IMR-90 (cell line): ENCODE measurements around the gene NLGN3. TPM values are rescaled to one million over a fixed set of nuclear protein-coding genes. Genes with fewer than 3 reads are reported as not detected.

Experiments
- ATAC-seq: fragments of 200-7000 bp; cut with Tn5 transposase; 2 replicates; pipeline ENCODE4 v1.9.1; 2020; ENCODE audit warnings: low read depth, mild to moderate bottlenecking, moderate library complexity
- BruUV-seq: library from RNA; stranded (reverse); fragments of 400-500 nt; replicated peaks from 2 replicates; lab custom pipeline; 2021; lab: Mats Ljungman, UMichigan
- CTCF ChIA-PET: fragments of 300-600 bp; formaldehyde crosslinking; extraction: SDS; loops from one replicate; lab custom pipeline; 2021; ENCODE audit warnings: antibody characterized with exemption; lab: Yijun Ruan, JAX
- POLR2A ChIA-PET: fragments of 300-600 bp; sonication (Branson Sonifier 250); formaldehyde crosslinking; loops from one replicate; lab custom pipeline; 2022; ENCODE audit warnings: antibody characterized with exemption; ENCODE audit not compliant: unreplicated experiment; lab: Charles Lee
- DNase-seq: peaks from one replicate; pipeline ENCODE4 v3.0.0; 2013
- H2AFZ ChIP-seq: replicated peaks from 2 replicates; pipeline ENCODE3; 2013; ENCODE audit warnings: low read length, mild to moderate bottlenecking; ENCODE audit not compliant: poor library complexity
- H2AK5ac ChIP-seq: 2 replicates; pipeline ENCODE4 v1.6.1; 2013; ENCODE audit warnings: low read depth, low read length, inconsistent platforms
- H2AK9ac ChIP-seq: replicated peaks from 2 replicates; pipeline ENCODE3; 2013; ENCODE audit warnings: mild to moderate bottlenecking, low read depth, low read length, moderate library complexity; ENCODE audit not compliant: poor library complexity
- H2BK120ac ChIP-seq: 2 replicates; pipeline ENCODE4 v1.6.1; 2013; ENCODE audit warnings: low read depth, low read length, inconsistent platforms
- H2BK15ac ChIP-seq: 3 replicates; pipeline ENCODE4 v1.6.1; 2013; ENCODE audit warnings: low read depth, low read length, inconsistent platforms
- H2BK20ac ChIP-seq: 2 replicates; pipeline ENCODE4 v1.6.1; 2013; ENCODE audit warnings: low read depth, mild to moderate bottlenecking, inconsistent platforms, low read length, moderate library complexity
- H2BK5ac ChIP-seq: 2 replicates; pipeline ENCODE4 v1.6.1; 2013; ENCODE audit warnings: mild to moderate bottlenecking, low read depth, low read length, inconsistent platforms; ENCODE audit not compliant: poor library complexity, severe bottlenecking
- H3K14ac ChIP-seq: replicated peaks from 2 replicates; pipeline ENCODE4 v1.6.1; 2013; ENCODE audit warnings: low read depth, low read length, inconsistent platforms
- H3K18ac ChIP-seq: 2 replicates; pipeline ENCODE4 v1.6.1; 2013; ENCODE audit warnings: low read depth, low read length, control low read depth
- H3K23ac ChIP-seq: 2 replicates; pipeline ENCODE4 v1.6.1; 2013; ENCODE audit warnings: low read depth, low read length, inconsistent platforms
- H3K27ac ChIP-seq: 2 replicates; pipeline ENCODE4 v1.5.1; 2013; ENCODE audit warnings: mild to moderate bottlenecking, control low read depth, low read length; ENCODE audit not compliant: insufficient read depth
- H3K27me3 ChIP-seq: 2 replicates; pipeline ENCODE4 v1.6.1; 2013; ENCODE audit warnings: low read length; ENCODE audit not compliant: control insufficient read depth, insufficient read depth
- H3K36me3 ChIP-seq: 2 replicates; pipeline ENCODE4 v1.6.1; 2013; ENCODE audit warnings: low read length, mixed read lengths; ENCODE audit not compliant: control insufficient read depth, insufficient read depth
- H3K4ac ChIP-seq: 2 replicates; pipeline ENCODE4 v1.6.1; 2013; ENCODE audit warnings: low read depth, low read length, inconsistent platforms
- H3K4me1 ChIP-seq: 2 replicates; pipeline ENCODE4 v1.6.1; 2013; ENCODE audit warnings: low read length, mixed read lengths; ENCODE audit not compliant: control insufficient read depth, insufficient read depth
- H3K4me2 ChIP-seq: 2 replicates; pipeline ENCODE4 v1.6.1; 2013; ENCODE audit warnings: low read depth, mild to moderate bottlenecking, control low read depth, low read length, moderate library complexity
- H3K4me3 ChIP-seq: 2 replicates; pipeline ENCODE4 v1.5.1; 2013; ENCODE audit warnings: low read depth, mild to moderate bottlenecking, control low read depth, low read length, moderate library complexity; ENCODE audit not compliant: insufficient read depth
- H3K56ac ChIP-seq: 2 replicates; pipeline ENCODE4 v1.6.1; 2013; ENCODE audit warnings: low read length, inconsistent platforms; ENCODE audit not compliant: insufficient read depth; ENCODE audit errors: extremely low read depth
- H3K79me1 ChIP-seq, 2 experiments: 2 replicates each; pipeline ENCODE4 v1.6.1; 2013; ENCODE audit warnings: low read length in 2 of 2, inconsistent platforms in 1 of 2, low read depth in 1 of 2
- H3K9ac ChIP-seq: 2 replicates; pipeline ENCODE4 v1.6.1; 2013; ENCODE audit warnings: low read depth, low read length, control low read depth
- H3K9me1 ChIP-seq: 2 replicates; pipeline ENCODE4 v1.6.1; 2013; ENCODE audit warnings: low read length, inconsistent platforms; ENCODE audit not compliant: insufficient read depth
- H3K9me3 ChIP-seq: 2 replicates; pipeline ENCODE4 v1.6.1; 2013; ENCODE audit warnings: low read length; ENCODE audit not compliant: control insufficient read depth, insufficient read depth
- H4K20me1 ChIP-seq: 2 replicates; pipeline ENCODE4 v1.6.1; 2013; ENCODE audit warnings: low read length, inconsistent platforms; ENCODE audit not compliant: insufficient read depth
- H4K5ac ChIP-seq: 2 replicates; pipeline ENCODE4 v1.6.1; 2013; ENCODE audit warnings: mild to moderate bottlenecking, low read depth, low read length, control low read depth
- H4K8ac ChIP-seq, 2 experiments: 2 replicates each; pipeline ENCODE4 v1.6.1; 2013; ENCODE audit warnings: low read depth in 2 of 2, low read length in 2 of 2, control low read depth in 1 of 2, inconsistent platforms in 1 of 2
- H4K91ac ChIP-seq: 2 replicates; pipeline ENCODE4 v1.6.1; 2013; ENCODE audit warnings: low read depth, low read length, inconsistent platforms; ENCODE audit not compliant: insufficient read depth
- BHLHE40 ChIP-seq: fragments of 150-350 bp; IDR thresholded peaks from 2 replicates; pipeline ENCODE4 v1.6.1; 2016; ENCODE audit warnings: mild to moderate bottlenecking, low read depth, low read length
- CEBPB ChIP-seq: IDR thresholded peaks from 2 replicates; pipeline ENCODE4 v1.6.1; 2012; ENCODE audit warnings: low read depth, low read length, improper control_type of control experiment
- CHD1 ChIP-seq: IDR thresholded peaks from 2 replicates; pipeline ENCODE4 v1.6.1; 2012; ENCODE audit warnings: low read depth, low read length, improper control_type of control experiment
- ELK1 ChIP-seq: fragments of 150-350 bp; IDR thresholded peaks from 2 replicates; pipeline ENCODE4 v1.6.1; 2016; ENCODE audit warnings: low read depth, mild to moderate bottlenecking, low read length, moderate library complexity, borderline replicate concordance
- FOS ChIP-seq: fragments of 150-350 bp; IDR thresholded peaks from 2 replicates; pipeline ENCODE4 v1.6.1; 2016; ENCODE audit warnings: low read depth, low read length
- MAFK ChIP-seq: IDR thresholded peaks from 2 replicates; pipeline ENCODE4 v1.6.1; 2012; ENCODE audit warnings: low read depth, low read length, improper control_type of control experiment
- MAZ ChIP-seq: IDR thresholded peaks from 2 replicates; pipeline ENCODE4 v1.6.1; 2012; ENCODE audit warnings: low read depth, mild to moderate bottlenecking, low read length, improper control_type of control experiment, moderate library complexity, borderline replicate concordance
- MXI1 ChIP-seq: IDR thresholded peaks from 2 replicates; pipeline ENCODE4 v1.6.1; 2012; ENCODE audit warnings: low read depth, mild to moderate bottlenecking, low read length, moderate library complexity, borderline replicate concordance
- NFE2L2 ChIP-seq: fragments of 150-350 bp; IDR thresholded peaks from 2 replicates; pipeline ENCODE4 v1.6.1; 2016; ENCODE audit warnings: low read depth, mild to moderate bottlenecking, low read length
- POLR2A ChIP-seq: IDR thresholded peaks from 2 replicates; pipeline ENCODE4 v1.6.1; 2012; ENCODE audit warnings: mild to moderate bottlenecking, low read depth, low read length
- RAD21 ChIP-seq: IDR thresholded peaks from 2 replicates; pipeline ENCODE4 v1.6.1; 2012; ENCODE audit warnings: low read length, improper control_type of control experiment
- RCOR1 ChIP-seq: IDR thresholded peaks from 2 replicates; pipeline ENCODE4 v1.6.1; 2012; ENCODE audit warnings: mild to moderate bottlenecking, low read length, improper control_type of control experiment; ENCODE audit not compliant: insufficient replicate concordance
- RFX5 ChIP-seq: IDR thresholded peaks from 2 replicates; pipeline ENCODE4 v1.8.0; 2012; ENCODE audit warnings: low read depth, mild to moderate bottlenecking, low read length, moderate library complexity
- SMC3 ChIP-seq: fragments of 150-350 bp; IDR thresholded peaks from 2 replicates; pipeline ENCODE4 v1.6.1; 2016; ENCODE audit warnings: low read depth, mild to moderate bottlenecking, antibody characterized with exemption, low read length, moderate library complexity
- WGBS, 2 experiments: methylation state at CpG; one replicate each; pipeline versions ENCODE4 v1.1.5 to v1.1.7; 2013; ENCODE audit warnings: missing lambda C conversion rate in 2 of 2; ENCODE audit not compliant: insufficient read length in 1 of 2; ENCODE audit errors: extremely low coverage in 2 of 2; 5-methylcytosine and 5-hydroxymethylcytosine counted together
- dilution Hi-C: fragments of 300-500 bp; cut with HindIII; formaldehyde crosslinking; loops from one replicate; pipeline ENCODE4 v1.14.3; 2018; ENCODE audit warnings: low sequenced_read_pairs; ENCODE audit not compliant: unreplicated experiment
- in situ Hi-C: fragments of 300-500 bp; cut with MboI; formaldehyde crosslinking; loops from 3 replicates; pipeline ENCODE4 v1.14.3; 2019; ENCODE audit warnings: low sequenced_read_pairs, inconsistent platforms, mixed read lengths
- intact Hi-C: fragments of 100-400 bp; cut with micrococcal nuclease; formaldehyde crosslinking; loops from 2 replicates; pipeline ENCODE4 v1.10.0; 2022
- polyA plus RNA-seq, 3 experiments: library from polyadenylated mRNA; depleted of rRNA; stranded (reverse); fragments of >200 nt; gene quantifications; 2 replicates each; pipeline ENCODE4 v1.2.3, GENCODE V29; 2012; ENCODE audit warnings: low replicate concordance in 1 of 3
- total RNA-seq: library from RNA; depleted of rRNA; stranded (reverse); fragments of >200 nt; gene quantifications from 2 replicates; pipeline ENCODE4 v1.2.3, GENCODE V29; 2012
- TF ChIP-seq, protein P1 (sequence below): conservative IDR thresholded peaks from 2 replicates; pipeline ENCODE4 v1.5.1; 2012; ENCODE audit warnings: mild to moderate bottlenecking, low read depth, low read length, improper control_type of control experiment
- TF ChIP-seq, protein P2 (sequence below): fragments of 150-350 bp; IDR thresholded peaks from 2 replicates; pipeline ENCODE4 v1.6.1; 2017; ENCODE audit warnings: mild to moderate bottlenecking, antibody characterized with exemption, low read length, low read depth

Gene NLGN3
- total and polyA plus RNA-seq, 2 of the 4 experiments (the other 2 are of a cell fraction), result 0.18 to 0.39 TPM

DNA sequence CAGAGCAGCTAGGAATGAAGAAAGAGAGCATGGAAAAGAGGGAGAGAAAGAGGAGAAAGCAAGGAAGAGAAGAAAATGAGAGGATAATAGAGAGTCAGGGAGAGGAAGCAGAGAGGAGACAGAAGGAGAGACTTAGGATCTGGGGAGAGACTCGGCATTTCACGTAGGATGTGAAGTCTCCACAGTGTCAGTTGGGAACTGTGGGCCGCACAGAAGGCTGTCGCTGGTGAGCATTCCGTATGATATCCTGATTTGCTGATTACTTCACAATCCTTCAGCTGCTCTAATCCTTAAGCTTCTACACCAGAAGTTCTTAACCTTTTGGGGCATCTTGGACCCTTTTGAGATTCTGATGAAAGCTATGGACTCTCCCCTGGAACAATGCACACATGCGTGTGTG, 14.0 kb downstream of the NLGN3 start:
- CTCF ChIA-PET, result no interaction called here
- H3K18ac ChIP-seq, result no peak overlapping the region
- no TSS peak for BruUV-seq
- in situ Hi-C loops, result no loop called here
- H3K9ac ChIP-seq, result no peak overlapping the region
- POLR2A ChIA-PET, result no interaction called here
- no peaks in the 10 kb centered on the region for H3K36me3 ChIP-seq
- H3K9me3 ChIP-seq, result no peaks in the 10 kb centered on the region
- no peak overlapping the region for H2BK5ac ChIP-seq
- no peak overlapping the region for H3K4me3 ChIP-seq
- no peak overlapping the region for H2BK15ac ChIP-seq
- no peak overlapping the region for H3K4me2 ChIP-seq
- H4K20me1 ChIP-seq, result no peaks in the 10 kb centered on the region
- no peak overlapping the region for H2AFZ ChIP-seq
- H3K4me1 ChIP-seq, result no peaks in the 10 kb centered on the region
- no peak for ATAC-seq
- intact Hi-C loops, result no loop called here
- H3K27ac ChIP-seq, result no peak overlapping the region
- WGBS, 2 experiments, result 92% methylated on average over 2 of the region's 6 CpGs; no CpG with 5 or more reads in 1 of the 2 experiments
- no peak overlapping the region for H2BK120ac ChIP-seq
- no peaks in the 10 kb centered on the region for H3K9me1 ChIP-seq
- H4K91ac ChIP-seq, result no peak overlapping the region
- no peak overlapping the region for H4K5ac ChIP-seq
- no peak overlapping the region for H3K4ac ChIP-seq
- dilution Hi-C loops, result no loop called here
- no peaks in the 10 kb centered on the region for H3K79me1 ChIP-seq
- peaks cover 12% of the 10 kb centered on the region; the same call in 1 of the 2 replicates for H3K27me3 ChIP-seq
- no peak for DNase-seq
- TF ChIP-seq, protein P1, sequence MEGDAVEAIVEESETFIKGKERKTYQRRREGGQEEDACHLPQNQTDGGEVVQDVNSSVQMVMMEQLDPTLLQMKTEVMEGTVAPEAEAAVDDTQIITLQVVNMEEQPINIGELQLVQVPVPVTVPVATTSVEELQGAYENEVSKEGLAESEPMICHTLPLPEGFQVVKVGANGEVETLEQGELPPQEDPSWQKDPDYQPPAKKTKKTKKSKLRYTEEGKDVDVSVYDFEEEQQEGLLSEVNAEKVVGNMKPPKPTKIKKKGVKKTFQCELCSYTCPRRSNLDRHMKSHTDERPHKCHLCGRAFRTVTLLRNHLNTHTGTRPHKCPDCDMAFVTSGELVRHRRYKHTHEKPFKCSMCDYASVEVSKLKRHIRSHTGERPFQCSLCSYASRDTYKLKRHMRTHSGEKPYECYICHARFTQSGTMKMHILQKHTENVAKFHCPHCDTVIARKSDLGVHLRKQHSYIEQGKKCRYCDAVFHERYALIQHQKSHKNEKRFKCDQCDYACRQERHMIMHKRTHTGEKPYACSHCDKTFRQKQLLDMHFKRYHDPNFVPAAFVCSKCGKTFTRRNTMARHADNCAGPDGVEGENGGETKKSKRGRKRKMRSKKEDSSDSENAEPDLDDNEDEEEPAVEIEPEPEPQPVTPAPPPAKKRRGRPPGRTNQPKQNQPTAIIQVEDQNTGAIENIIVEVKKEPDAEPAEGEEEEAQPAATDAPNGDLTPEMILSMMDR, result no peak
- TF ChIP-seq SMC3 (no peak), POLR2A (no peak), BHLHE40 (no peak), MXI1 (no peak), ELK1 (no peak), MAFK (no peak), CEBPB (no peak), CHD1 (no peak), NFE2L2 (no peak), RFX5 (no peak), RCOR1 (no peak), MAZ (no peak), RAD21 (no peak), FOS (no peak)
- TF ChIP-seq, protein P2, sequence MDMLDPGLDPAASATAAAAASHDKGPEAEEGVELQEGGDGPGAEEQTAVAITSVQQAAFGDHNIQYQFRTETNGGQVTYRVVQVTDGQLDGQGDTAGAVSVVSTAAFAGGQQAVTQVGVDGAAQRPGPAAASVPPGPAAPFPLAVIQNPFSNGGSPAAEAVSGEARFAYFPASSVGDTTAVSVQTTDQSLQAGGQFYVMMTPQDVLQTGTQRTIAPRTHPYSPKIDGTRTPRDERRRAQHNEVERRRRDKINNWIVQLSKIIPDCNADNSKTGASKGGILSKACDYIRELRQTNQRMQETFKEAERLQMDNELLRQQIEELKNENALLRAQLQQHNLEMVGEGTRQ, result no peak
- no peak overlapping the region for H4K8ac ChIP-seq
- no peak overlapping the region for H3K56ac ChIP-seq
- no peak overlapping the region for H3K14ac ChIP-seq
- no peak overlapping the region for H2AK5ac ChIP-seq
- H3K23ac ChIP-seq, result no peak overlapping the region
- H2AK9ac ChIP-seq, result no peak overlapping the region
- no peak overlapping the region for H2BK20ac ChIP-seq
